Measurements from ENCODE around the gene HAX1. TPM values are rescaled to one million over a fixed set of nuclear protein-coding genes. Genes with fewer than 3 reads are reported as not detected.
"Not testable (repeated sequence)": the region's sequence is repeated elsewhere in the genome, so short reads cannot be mapped to it uniquely, and the experiment has no call there.

Gene HAX1
- total and polyA plus RNA-seq, 2 of the 8 experiments (the other 6 are each of a cell fraction or from before 2014, with no cell fraction given), result 82.2 to 115 TPM

- CTCF ChIA-PET (ENCODE audit: partially characterized antibody), result interaction anchor here (0.6 to 7.8 kb wide), 5 partner anchors 10 to 191 kb away, joined by 4 to 45 read pairs (median 4); partner anchors contain the start of gene ATP8B2
- not testable (repeated sequence) for H4K5ac ChIP-seq (ENCODE audit: insufficient read length, low read depth, low read length); H3K4me3 ChIP-seq (ENCODE audit: extremely low read depth in 1 of 4, insufficient read depth in 2 of 4, low read depth in 3 of 4, low read length in 4 of 4); H4K91ac ChIP-seq (replicated peaks; ENCODE audit: insufficient read length, low read length); DNase-seq (ENCODE audit: low read depth in 1 of 2, low spot score in 2 of 2); H3K56ac ChIP-seq (replicated peaks; ENCODE audit: insufficient read length, low read depth, low read length); H3K79me1 ChIP-seq (ENCODE audit: low read depth, low read length); H3K9ac ChIP-seq (replicated peaks in 1 of 4; ENCODE audit: extremely low read depth in 1 of 4, low read depth in 3 of 4, low read length in 3 of 4); FAIRE-seq; H4K8ac ChIP-seq (ENCODE audit: extremely low read depth, insufficient read depth, low read length); H3K4me1 ChIP-seq (replicated peaks in 1 of 4; ENCODE audit: control insufficient read depth in 3 of 4, insufficient read depth in 4 of 4, low read length in 3 of 4); H3K36me3 ChIP-seq (ENCODE audit: control insufficient read depth in 2 of 4, insufficient read depth in 4 of 4, low read length in 3 of 4); H2AK5ac ChIP-seq (ENCODE audit: low read depth, low read length); H2BK15ac ChIP-seq (ENCODE audit: low read length); H3K23ac ChIP-seq (ENCODE audit: insufficient read length); H3K18ac ChIP-seq (ENCODE audit: extremely low read depth, low read length); H3K27ac ChIP-seq (ENCODE audit: low read depth, low read length); H3K9me3 ChIP-seq (ENCODE audit: insufficient read depth in 2 of 2, low read depth in 1 of 2, low read length in 1 of 2); H2BK12ac ChIP-seq (ENCODE audit: low read depth, low read length); H3K23me2 ChIP-seq (ENCODE audit: low read depth, low read length); H3K27me3 ChIP-seq (replicated peaks in 1 of 4; ENCODE audit: control insufficient read depth in 3 of 4, extremely low read depth in 1 of 4, insufficient read depth in 3 of 4, low read length in 3 of 4); H4K20me1 ChIP-seq (replicated peaks in 1 of 2; ENCODE audit: control insufficient read depth in 1 of 2, insufficient read depth in 2 of 2, low read length in 2 of 2); H3K79me2 ChIP-seq (ENCODE audit: control insufficient read depth in 1 of 2, insufficient read depth in 2 of 2, low read length in 2 of 2); H3K4ac ChIP-seq (replicated peaks; ENCODE audit: insufficient read length, low read depth, low read length); H2BK20ac ChIP-seq (ENCODE audit: low read length); H2BK5ac ChIP-seq (ENCODE audit: low read depth, low read length); H2BK120ac ChIP-seq (replicated peaks; ENCODE audit: low read depth, low read length); H2AFZ ChIP-seq (ENCODE audit: low read length); H3K14ac ChIP-seq (ENCODE audit: insufficient read length); H3K4me2 ChIP-seq (ENCODE audit: insufficient read depth in 1 of 2, low read depth in 2 of 2, low read length in 2 of 2)
- POLR2A ChIA-PET (ENCODE audit: partially characterized antibody), result interaction anchor here (1.3 kb wide), 1 partner anchor 10 kb away, joined by 3 read pairs; no protein-coding TSS in a partner anchor
- WGBS, 2 experiments (ENCODE audit: extremely low coverage in 1 of 2, insufficient coverage in 1 of 2, insufficient read length in 1 of 2, insufficient replicate concordance in 2 of 2, low coverage in 1 of 2, low lambda C conversion rate in 2 of 2, missing lambda C conversion rate in 1 of 2), result 87% methylated on average over 3 of the region's 3 CpGs; no CpG with 5 or more reads in 1 of the 2 experiments
Observed at GRCh38 chr1:154314226-154314625, 41.8 kb downstream of the HAX1 start.

Data from H1 (cell line).